Measurements from ENCODE around the gene PTPRS. TPM values are rescaled to one million over a fixed set of nuclear protein-coding genes. Genes with fewer than 3 reads are reported as not detected.
A peak's percentile ranks its signal among the peaks of the same experiment; 100 is the strongest.

The PTPRS gene
- polyA plus RNA-seq, 3 donors from 2014 or later: 0.10 TPM; not detected in 2

DNA sequence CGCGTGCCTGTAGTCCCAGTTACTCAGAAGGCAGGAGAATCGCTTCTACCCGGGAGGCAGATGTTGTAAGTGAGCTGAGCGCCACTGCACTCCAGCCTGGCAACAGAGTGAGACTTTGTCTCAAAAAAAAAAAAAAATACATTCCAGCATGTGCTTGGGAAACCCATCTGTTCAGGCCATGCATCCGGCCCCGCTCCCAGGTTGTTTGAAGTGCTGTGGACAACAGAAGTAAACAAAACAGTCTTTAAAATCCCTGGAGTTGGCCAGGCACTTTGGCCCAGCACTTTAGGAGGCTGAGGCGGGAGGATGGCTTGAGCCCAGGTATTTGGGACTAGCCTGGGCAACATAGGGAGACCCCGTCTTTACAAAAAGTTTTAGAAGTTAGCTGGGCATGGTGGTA lies 3.2 kb upstream of the PTPRS start:
- Mint-ChIP-seq H3K4me1 (peaks cover 7 to 13% of the 10 kb centered on the region in 2 donors), H3K27ac (no peak overlapping the region), H3K4me3 (no peak overlapping the region), H3K36me3 (no peaks in the 10 kb centered on the region), H3K9me3 (peaks cover 0 to 7% (median 0%) of the 10 kb centered on the region in 6 donors), H3K27me3 (ENCODE audit: low read depth in 3 of 3) (peaks cover 4 to 21% (median 16%) of the 10 kb centered on the region in 3 donors)
- DNase-seq: no peak

DNA sequence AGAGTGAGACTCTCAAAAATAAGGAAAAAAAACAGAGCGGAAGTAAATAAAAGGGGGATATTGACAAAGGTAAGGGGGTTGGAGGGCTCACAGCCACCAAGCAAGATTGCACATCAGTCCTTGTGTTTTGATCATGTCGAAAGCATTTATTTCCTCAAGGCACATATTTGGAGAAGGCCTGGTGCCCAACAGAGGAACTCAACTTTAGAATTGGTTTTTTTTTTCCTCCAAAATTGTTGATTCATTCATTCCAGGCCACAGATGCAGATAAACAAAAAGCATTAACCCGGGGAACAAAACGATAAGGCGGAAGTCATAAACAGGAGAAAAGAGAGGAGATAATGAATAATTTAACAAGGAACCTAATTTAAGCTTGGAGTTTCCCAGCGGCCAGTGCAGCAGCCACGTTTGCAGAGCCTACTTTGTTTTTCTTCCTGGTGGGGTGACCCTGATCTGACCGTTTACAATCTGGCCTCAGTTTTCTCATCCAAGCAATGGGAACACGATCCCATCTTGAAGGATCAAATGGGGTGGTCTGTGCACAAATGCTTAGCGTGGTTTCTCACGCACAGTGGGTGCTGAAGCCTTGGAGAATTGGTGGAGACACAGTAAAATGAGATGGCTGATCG lies 2.1 kb upstream of the PTPRS start:
- H3K4me3 Mint-ChIP-seq: no peak overlapping the region
- no peaks in the 10 kb centered on the region for H3K36me3 Mint-ChIP-seq
- peaks cover 7 to 13% of the 10 kb centered on the region in 2 donors for H3K4me1 Mint-ChIP-seq
- H3K27ac Mint-ChIP-seq: no peak overlapping the region
- DNase-seq: no peak
- H3K27me3 Mint-ChIP-seq (ENCODE audit: low read depth in 3 of 3): peaks cover 4 to 23% (median 16%) of the 10 kb centered on the region in 3 donors
- peaks cover 0 to 7% (median 0%) of the 10 kb centered on the region in 6 donors for H3K9me3 Mint-ChIP-seq

DNA sequence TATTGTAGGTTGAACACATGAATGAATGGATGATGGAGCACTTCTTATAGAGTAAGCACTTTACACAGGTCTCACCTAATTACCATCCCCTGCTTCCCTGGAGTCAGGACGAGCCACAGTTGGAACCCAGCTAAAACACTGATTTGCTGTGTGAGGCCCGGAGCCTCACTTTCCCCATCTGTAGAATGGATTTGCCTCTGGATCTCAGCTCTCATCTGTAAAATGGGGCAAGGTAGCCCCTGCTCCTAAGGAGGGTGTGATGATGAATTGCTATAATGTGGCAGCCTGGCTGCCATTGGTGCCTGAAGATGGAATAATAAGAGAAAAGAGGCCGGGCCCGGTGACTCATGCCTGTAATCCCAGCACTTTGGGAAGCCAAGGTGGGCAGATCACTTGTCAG lies 1.4 kb upstream of the PTPRS start:
- peaks cover 7 to 14% of the 10 kb centered on the region in 2 donors for H3K4me1 Mint-ChIP-seq
- peak overlapping the region in 1 of 6 donors; percentile 56 for H3K27ac Mint-ChIP-seq
- H3K9me3 Mint-ChIP-seq: peaks cover 0 to 5% (median 0%) of the 10 kb centered on the region in 6 donors
- no peaks in the 10 kb centered on the region for H3K36me3 Mint-ChIP-seq
- H3K4me3 Mint-ChIP-seq: peak overlapping the region; percentile 31 to 75 (median 59)
- DNase-seq: no peak
- peaks cover 6 to 25% (median 18%) of the 10 kb centered on the region in 3 donors for H3K27me3 Mint-ChIP-seq (ENCODE audit: low read depth in 3 of 3)

DNA sequence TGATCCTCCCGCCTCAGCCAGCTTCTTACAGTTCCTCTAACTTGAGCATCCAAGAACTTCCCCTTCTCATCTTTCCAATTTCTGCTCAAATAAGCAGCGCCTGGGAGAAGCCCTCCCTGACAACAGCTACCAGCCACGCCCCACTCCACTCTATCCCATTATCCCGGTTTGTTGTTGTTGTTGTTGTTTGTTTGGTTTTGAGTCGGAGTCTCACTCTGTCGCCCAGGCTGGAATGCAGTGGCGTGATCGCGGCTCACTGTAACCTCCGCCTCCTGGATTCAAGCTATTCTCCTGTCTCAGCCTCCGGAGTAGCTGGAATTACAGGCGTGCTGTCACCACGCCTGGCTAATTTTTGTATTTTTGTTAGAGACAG lies 822 bp upstream of the PTPRS start:
- no peaks in the 10 kb centered on the region for H3K36me3 Mint-ChIP-seq
- H3K27ac Mint-ChIP-seq: peak overlapping the region in 2 of 6 donors; percentile 21 to 60
- peaks cover 9 to 14% of the 10 kb centered on the region in 2 donors for H3K4me1 Mint-ChIP-seq
- H3K9me3 Mint-ChIP-seq: peaks cover 0 to 3% (median 0%) of the 10 kb centered on the region in 6 donors
- no peak for DNase-seq
- peaks cover 8 to 26% (median 19%) of the 10 kb centered on the region in 3 donors for H3K27me3 Mint-ChIP-seq (ENCODE audit: low read depth in 3 of 3)
- peak overlapping the region; percentile 55 to 75 (median 69) for H3K4me3 Mint-ChIP-seq

DNA sequence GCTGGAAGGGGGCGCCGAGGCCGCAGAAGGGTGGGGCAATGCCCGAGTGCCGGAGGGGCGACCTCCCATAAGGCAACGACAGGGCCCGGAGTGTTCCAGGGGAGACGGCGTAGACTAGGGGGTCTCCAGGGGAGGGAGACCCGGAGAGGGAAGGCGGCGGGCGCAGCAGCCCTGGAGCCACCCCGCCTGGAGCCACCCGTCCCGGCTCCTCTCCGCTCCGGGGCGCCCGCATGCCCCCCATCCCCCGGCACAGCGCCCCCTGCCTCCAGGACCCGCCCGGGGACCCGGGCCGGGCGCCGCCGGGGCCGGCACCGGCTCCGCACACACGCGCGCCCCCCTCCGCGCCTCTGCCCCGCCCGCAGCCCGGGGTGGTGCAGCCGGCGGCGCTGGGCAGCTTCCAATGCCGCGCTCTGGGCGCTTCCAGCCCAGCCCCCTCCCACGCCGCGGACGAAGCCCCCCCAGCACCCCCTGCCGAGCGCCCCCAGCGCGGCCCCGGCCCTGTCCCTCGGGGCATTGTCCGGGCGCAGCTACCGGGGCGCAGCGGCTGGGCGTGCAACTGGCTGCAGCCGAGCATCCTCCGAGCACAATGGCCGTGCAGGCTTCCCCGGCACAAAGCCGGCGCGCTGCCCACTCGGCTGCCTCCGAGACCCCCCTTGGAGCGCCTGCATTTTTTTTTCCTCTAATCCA lies 519 bp downstream of the PTPRS start:
- Mint-ChIP-seq H3K27me3 (ENCODE audit: low read depth in 3 of 3) (peaks cover 8 to 36% (median 27%) of the 10 kb centered on the region in 3 donors), H3K27ac (no peak overlapping the region), H3K36me3 (no peaks in the 10 kb centered on the region), H3K9me3 (no peaks in the 10 kb centered on the region), H3K4me3 (peak overlapping the region; percentile 50 to 76 (median 72)), H3K4me1 (peaks cover 16 to 20% of the 10 kb centered on the region in 2 donors)
- DNase-seq: peak in 2 of 3 donors; percentile 7 to 9

DNA sequence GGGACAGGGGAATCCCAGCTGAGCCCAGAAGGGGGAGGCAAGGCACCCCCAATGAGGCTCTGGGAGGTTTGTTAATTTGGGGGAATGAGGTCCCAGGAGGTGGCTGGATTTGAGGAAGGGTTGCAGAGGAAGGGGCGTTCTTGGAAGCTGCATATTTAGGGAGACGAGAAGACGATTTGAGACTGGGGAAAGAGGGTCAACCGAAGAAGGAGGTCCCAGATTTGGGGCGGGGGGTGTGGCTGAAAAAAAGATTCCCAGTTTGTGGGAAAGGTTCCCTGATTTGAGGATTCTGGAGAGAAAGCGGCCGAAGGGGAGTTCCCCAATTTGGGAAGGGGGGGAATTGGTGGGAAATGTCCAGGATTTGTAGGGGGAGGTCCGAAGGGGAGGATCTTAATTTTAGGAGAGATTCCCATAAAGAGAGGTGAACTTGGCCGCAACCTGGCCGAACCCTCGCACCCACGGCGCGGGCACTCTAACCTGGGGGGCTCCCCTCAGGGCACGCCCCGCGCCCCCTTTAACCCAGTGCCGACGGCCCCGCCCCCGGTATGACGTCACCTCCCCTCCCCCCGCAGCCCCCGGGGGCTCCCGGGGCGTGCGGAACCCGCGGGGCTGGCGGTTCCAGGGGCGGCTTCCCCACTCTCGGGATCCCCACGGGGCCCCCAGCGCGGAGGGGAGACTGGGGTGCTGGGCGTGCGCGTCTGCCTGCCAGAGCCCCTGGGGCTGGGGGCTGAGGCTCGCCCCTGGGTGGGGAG lies 1.2 kb downstream of the PTPRS start:
- DNase-seq: peak in 1 of 3 donors; percentile 7
- Mint-ChIP-seq H3K27me3 (ENCODE audit: low read depth in 3 of 3) (peaks cover 12 to 38% (median 24%) of the 10 kb centered on the region in 3 donors), H3K4me1 (peaks cover 16 to 20% of the 10 kb centered on the region in 2 donors), H3K27ac (peak overlapping the region in 3 of 6 donors; percentile 35 to 67 (median 45)), H3K36me3 (no peaks in the 10 kb centered on the region), H3K9me3 (no peaks in the 10 kb centered on the region), H3K4me3 (peak overlapping the region; percentile 52 to 85 (median 77))

DNA sequence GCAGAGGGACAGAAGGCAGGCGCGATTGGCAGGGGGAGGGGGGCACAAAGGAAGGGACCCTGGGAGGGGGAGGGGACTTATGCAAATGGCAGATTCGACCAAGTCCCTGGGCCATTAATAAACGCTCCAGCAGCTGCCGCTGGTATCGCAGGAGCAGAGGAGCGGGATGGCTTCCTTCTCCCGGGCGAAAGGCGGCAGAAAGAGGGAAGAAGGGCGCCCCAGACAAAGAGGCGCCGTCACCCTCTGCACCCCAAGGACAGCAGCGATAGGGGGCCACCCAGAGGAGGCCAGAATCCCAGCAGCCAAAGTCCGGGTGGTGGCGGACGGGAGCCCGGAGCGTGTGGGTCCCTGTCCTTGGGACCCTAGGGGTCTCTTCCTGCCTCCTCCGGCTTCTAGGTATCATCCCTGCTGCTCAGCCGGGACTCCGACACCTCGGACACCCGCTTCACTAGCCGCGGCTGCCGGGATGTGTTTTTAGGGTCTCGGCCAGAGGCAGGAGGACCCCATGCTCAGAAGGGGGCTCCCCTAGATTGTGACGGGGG lies 1.9 kb downstream of the PTPRS start:
- peak overlapping the region; percentile 52 to 85 (median 77) for H3K4me3 Mint-ChIP-seq

DNA sequence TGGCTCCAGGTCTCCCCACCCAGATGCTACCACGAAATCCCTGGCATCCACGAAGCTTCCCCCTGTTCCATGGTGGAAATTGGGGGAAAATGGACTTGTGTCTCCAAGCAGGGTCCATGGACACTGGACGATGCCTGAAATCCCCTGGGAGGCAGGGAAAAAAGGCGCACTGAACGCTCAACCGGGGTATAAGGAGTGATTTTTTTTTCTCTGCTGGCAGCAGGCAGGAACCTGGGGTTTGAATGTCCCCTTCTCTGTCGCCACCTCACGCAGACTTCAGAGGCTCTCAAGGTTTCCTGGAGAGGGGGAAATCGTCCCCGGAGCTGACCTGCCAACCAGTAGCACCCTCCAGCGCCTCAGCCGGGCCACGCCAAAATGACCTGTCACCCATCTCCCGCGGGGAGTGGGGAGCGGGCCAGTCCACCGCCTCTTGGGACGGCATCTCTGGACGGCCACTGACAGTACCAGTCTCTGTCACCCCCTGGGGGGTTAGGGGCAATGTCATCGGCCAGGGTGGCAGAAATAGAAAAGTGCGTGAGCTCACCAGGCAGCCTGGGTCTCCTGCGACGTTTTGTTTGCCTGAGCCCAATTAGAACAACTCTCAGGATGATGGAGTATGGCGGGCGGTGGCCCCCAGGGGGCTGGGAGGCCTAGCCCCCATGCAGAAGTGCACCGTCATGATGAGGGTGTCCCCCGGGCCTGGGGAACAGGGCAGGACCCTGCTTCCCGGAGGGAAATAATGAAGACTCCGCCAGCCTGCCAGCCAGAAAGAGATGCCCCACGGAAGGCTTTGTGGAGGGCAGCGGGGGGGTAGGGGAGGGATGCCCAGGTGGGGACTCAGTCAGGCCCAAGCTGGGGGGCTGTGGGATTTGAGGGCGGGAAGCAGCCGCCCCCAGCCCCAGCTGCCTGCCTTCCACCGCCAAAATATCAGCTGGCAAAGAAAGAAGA lies 2.6 kb downstream of the PTPRS start:
- Mint-ChIP-seq H3K4me1 (peaks cover 16 to 20% of the 10 kb centered on the region in 2 donors), H3K4me3 (peak overlapping the region in 1 of 5 donors; percentile 44), H3K9me3 (no peaks in the 10 kb centered on the region), H3K36me3 (no peaks in the 10 kb centered on the region), H3K27ac (no peak overlapping the region), H3K27me3 (ENCODE audit: low read depth in 3 of 3) (peaks cover 18 to 41% (median 24%) of the 10 kb centered on the region in 3 donors)
- DNase-seq: no peak

More for the DNA sequence above, 1.9 kb downstream of the PTPRS start:
- peak overlapping the region in 3 of 6 donors; percentile 35 to 67 (median 45) for H3K27ac Mint-ChIP-seq
- H3K27me3 Mint-ChIP-seq (ENCODE audit: low read depth in 3 of 3): peaks cover 16 to 36% (median 24%) of the 10 kb centered on the region in 3 donors
- no peak for DNase-seq
- H3K36me3 Mint-ChIP-seq: no peaks in the 10 kb centered on the region
- H3K4me1 Mint-ChIP-seq: peaks cover 16 to 20% of the 10 kb centered on the region in 2 donors
- no peaks in the 10 kb centered on the region for H3K9me3 Mint-ChIP-seq

DNA sequence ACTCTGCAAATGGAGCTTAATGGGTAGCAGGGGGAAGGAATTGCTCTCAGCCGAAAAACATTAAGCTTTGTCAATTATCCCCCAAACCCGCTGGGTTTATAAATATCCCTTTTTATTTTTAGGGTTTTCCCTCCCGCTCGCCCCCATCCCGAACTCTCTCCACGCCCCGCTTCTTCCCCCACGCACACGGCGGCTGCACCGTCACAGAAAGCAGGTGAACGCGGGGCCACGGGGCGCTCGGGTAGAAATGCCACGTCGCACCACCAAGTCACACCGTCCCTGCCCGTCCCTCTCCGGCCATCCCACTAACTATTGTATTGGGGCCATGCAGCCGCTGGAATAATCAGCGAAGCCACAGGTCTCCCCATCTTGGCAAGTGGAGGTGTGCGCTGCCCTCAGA lies 3.5 kb downstream of the PTPRS start:
- Mint-ChIP-seq H3K36me3 (no peaks in the 10 kb centered on the region), H3K27me3 (ENCODE audit: low read depth in 3 of 3) (peaks cover 18 to 41% (median 20%) of the 10 kb centered on the region in 3 donors), H3K27ac (no peak overlapping the region), H3K9me3 (no peaks in the 10 kb centered on the region), H3K4me1 (peaks cover 16 to 20% of the 10 kb centered on the region in 2 donors), H3K4me3 (peak overlapping the region in 1 of 5 donors; percentile 44)
- no peak for DNase-seq

DNA sequence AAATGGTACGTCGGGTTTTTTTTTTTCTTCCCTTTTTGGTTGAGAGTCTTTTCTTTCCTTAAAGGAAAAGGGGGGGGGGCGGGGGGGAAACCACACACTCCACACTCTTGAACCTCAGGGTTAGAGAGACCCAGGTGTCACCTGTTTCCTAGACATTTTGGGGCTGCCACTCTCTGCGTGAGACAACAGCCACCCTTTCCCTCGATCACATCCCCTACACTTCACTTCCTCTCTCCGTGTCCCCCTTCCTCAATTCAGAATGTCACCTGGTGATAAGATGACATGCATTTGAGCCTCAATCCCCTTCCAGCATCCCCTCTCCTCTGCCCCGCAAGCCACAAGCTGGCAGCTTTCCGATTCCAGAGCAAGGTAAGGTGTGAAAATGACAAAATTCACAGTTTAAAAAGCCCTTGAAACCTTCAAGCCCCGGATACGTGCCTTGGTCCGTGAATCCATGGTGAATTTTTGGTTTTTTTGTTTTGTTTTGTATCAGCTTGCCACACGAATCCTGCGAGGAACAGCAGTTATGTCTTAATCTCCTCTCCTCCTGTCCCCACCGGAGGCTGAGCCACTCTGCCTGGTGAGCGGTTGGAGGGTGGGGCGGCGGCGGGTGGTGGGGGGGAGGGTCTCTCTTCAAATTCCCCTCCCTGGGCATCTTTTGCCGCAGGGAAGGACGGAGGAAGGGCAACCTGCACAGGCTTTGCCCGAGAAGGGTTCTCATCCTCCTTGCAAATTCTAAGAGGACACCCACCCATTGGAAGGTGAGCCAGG lies 4.2 kb downstream of the PTPRS start:
- no peaks in the 10 kb centered on the region for H3K9me3 Mint-ChIP-seq
- peaks cover 11 to 20% of the 10 kb centered on the region in 2 donors for H3K4me1 Mint-ChIP-seq
- peak overlapping the region in 1 of 6 donors; percentile 69 for H3K27ac Mint-ChIP-seq
- H3K4me3 Mint-ChIP-seq: peak overlapping the region in 2 of 5 donors; percentile 4 to 36
- H3K36me3 Mint-ChIP-seq: no peaks in the 10 kb centered on the region
- peaks cover 16 to 34% (median 17%) of the 10 kb centered on the region in 3 donors for H3K27me3 Mint-ChIP-seq (ENCODE audit: low read depth in 3 of 3)
- DNase-seq: no peak

DNA sequence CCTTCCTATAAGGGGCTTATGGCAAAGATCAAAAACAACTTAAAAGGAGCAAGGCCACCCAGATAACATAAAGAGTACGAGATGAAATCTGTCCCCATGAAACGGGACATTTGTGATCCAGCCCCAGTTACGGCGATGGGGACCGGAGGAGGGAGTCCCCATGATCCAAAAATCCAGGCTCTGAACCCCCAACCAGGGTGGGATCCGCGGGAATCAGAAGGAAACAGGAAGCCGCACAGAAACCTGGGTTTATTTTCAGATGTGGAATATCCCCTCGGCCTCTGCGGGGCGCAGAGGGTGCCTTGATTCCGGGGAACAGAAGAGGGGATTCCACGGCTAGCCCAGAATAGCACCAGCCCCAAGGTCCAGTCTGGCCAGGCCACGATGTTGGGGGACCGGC lies 5.0 kb downstream of the PTPRS start:
- DNase-seq: no peak
- H3K9me3 Mint-ChIP-seq: no peaks in the 10 kb centered on the region
- H3K27me3 Mint-ChIP-seq (ENCODE audit: low read depth in 3 of 3): peaks cover 14 to 33% (median 16%) of the 10 kb centered on the region in 3 donors
- no peak overlapping the region for H3K4me3 Mint-ChIP-seq
- no peaks in the 10 kb centered on the region for H3K36me3 Mint-ChIP-seq
- no peak overlapping the region for H3K27ac Mint-ChIP-seq
- peaks cover 9 to 20% of the 10 kb centered on the region in 2 donors for H3K4me1 Mint-ChIP-seq
